ENCODE results near the gene CD3G. TPM values are rescaled to one million over a fixed set of nuclear protein-coding genes. Genes with fewer than 3 reads are reported as not detected.

CD3G gene
- total and polyA plus RNA-seq, 2 of the 4 experiments (the other 2 are of a cell fraction) = not detected

DNA sequence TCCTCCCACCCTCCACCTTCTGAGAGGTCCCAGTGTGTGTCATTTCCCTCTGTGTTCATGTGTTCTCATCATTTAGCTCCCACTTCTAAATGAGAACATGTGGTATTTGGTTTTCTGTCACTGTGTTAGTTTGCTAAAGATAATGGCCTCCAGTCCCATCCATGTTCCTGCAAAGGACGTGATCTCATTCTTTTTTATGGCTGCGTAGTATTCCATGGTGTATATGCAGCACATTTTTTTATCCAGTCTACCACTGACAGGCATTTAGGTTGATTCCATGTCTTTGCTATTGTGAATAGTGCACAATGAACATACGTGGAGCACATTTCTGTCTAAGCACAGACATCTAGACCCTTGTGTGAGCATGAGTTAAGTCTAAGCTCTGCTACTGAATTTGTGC, 33.9 kb upstream of the CD3G start:
- no peaks in the 10 kb centered on the region for H3K36me3 ChIP-seq (ENCODE audit: control insufficient read depth, insufficient read depth, low read length)
- no peak overlapping the region for H3K4me3 ChIP-seq (ENCODE audit: insufficient read depth, low read depth, low read length)
- no peak overlapping the region for H2AFZ ChIP-seq (replicated peaks; ENCODE audit: low read length, poor library complexity)
- no peak overlapping the region for H3K4ac ChIP-seq (ENCODE audit: low read depth, low read length)
- no peak overlapping the region for H4K91ac ChIP-seq (ENCODE audit: insufficient read depth, low read depth, low read length)
- no peaks in the 10 kb centered on the region for H3K9me1 ChIP-seq (ENCODE audit: insufficient read depth, low read length)
- H3K4me1 ChIP-seq (ENCODE audit: control insufficient read depth, insufficient read depth, low read length) = no peaks in the 10 kb centered on the region
- H3K79me1 ChIP-seq (ENCODE audit: low read depth in 1 of 2, low read length in 2 of 2) = no peaks in the 10 kb centered on the region
- BruUV-seq (replicated peaks) = no TSS peak
- no peak overlapping the region for H3K56ac ChIP-seq (ENCODE audit: extremely low read depth, insufficient read depth, low read length)
- no peak overlapping the region for H2AK9ac ChIP-seq (replicated peaks; ENCODE audit: low read depth, low read length, poor library complexity)
- WGBS, 2 experiments (ENCODE audit: extremely low coverage in 2 of 2, insufficient read length in 1 of 2) = no CpG with 5 or more reads among the region's 3 CpGs
- no peak overlapping the region for H2BK5ac ChIP-seq (ENCODE audit: low read depth, low read length, poor library complexity, severe bottlenecking)
- H3K18ac ChIP-seq (ENCODE audit: low read depth, low read length) = no peak overlapping the region
- H4K20me1 ChIP-seq (ENCODE audit: insufficient read depth, low read length) = no peaks in the 10 kb centered on the region
- POLR2A ChIA-PET (ENCODE audit: unreplicated experiment) = no interaction called here
- no peak for ATAC-seq (ENCODE audit: low read depth)
- no peak overlapping the region for H4K5ac ChIP-seq (ENCODE audit: low read depth, low read length)
- DNase-seq = no peak
- TF ChIP-seq, protein P1, sequence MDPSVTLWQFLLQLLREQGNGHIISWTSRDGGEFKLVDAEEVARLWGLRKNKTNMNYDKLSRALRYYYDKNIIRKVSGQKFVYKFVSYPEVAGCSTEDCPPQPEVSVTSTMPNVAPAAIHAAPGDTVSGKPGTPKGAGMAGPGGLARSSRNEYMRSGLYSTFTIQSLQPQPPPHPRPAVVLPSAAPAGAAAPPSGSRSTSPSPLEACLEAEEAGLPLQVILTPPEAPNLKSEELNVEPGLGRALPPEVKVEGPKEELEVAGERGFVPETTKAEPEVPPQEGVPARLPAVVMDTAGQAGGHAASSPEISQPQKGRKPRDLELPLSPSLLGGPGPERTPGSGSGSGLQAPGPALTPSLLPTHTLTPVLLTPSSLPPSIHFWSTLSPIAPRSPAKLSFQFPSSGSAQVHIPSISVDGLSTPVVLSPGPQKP (IDR thresholded peaks at IDR 0.05; ENCODE audit: borderline replicate concordance, low read depth, low read length) = no peak
- TF ChIP-seq SMC3 (IDR thresholded peaks at IDR 0.05; ENCODE audit: low read depth, low read length) (no peak), BHLHE40 (IDR thresholded peaks at IDR 0.05; ENCODE audit: low read depth, low read length) (no peak), MAZ (IDR thresholded peaks at IDR 0.05; ENCODE audit: borderline replicate concordance, low read depth, low read length) (no peak), NFE2L2 (IDR thresholded peaks at IDR 0.05; ENCODE audit: low read depth, low read length) (no peak), POLR2A (IDR thresholded peaks at IDR 0.05; ENCODE audit: low read depth, low read length) (no peak), RCOR1 (IDR thresholded peaks at IDR 0.05; ENCODE audit: insufficient replicate concordance, low read length) (no peak), RAD21 (IDR thresholded peaks at IDR 0.05; ENCODE audit: low read length) (no peak), RFX5 (IDR thresholded peaks at IDR 0.05; ENCODE audit: low read depth, low read length) (no peak), CHD1 (IDR thresholded peaks at IDR 0.05; ENCODE audit: low read depth, low read length) (no peak), CEBPB (IDR thresholded peaks at IDR 0.05; ENCODE audit: low read depth, low read length) (no peak), FOS (IDR thresholded peaks at IDR 0.05; ENCODE audit: low read depth, low read length) (no peak), MAFK (IDR thresholded peaks at IDR 0.05; ENCODE audit: low read depth, low read length) (no peak), MXI1 (IDR thresholded peaks at IDR 0.05; ENCODE audit: borderline replicate concordance, low read depth, low read length) (no peak)
- TF ChIP-seq, protein P2, sequence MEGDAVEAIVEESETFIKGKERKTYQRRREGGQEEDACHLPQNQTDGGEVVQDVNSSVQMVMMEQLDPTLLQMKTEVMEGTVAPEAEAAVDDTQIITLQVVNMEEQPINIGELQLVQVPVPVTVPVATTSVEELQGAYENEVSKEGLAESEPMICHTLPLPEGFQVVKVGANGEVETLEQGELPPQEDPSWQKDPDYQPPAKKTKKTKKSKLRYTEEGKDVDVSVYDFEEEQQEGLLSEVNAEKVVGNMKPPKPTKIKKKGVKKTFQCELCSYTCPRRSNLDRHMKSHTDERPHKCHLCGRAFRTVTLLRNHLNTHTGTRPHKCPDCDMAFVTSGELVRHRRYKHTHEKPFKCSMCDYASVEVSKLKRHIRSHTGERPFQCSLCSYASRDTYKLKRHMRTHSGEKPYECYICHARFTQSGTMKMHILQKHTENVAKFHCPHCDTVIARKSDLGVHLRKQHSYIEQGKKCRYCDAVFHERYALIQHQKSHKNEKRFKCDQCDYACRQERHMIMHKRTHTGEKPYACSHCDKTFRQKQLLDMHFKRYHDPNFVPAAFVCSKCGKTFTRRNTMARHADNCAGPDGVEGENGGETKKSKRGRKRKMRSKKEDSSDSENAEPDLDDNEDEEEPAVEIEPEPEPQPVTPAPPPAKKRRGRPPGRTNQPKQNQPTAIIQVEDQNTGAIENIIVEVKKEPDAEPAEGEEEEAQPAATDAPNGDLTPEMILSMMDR (conservative IDR thresholded peaks at IDR 0.05; ENCODE audit: low read depth, low read length) = no peak
- TF ChIP-seq, protein P3, sequence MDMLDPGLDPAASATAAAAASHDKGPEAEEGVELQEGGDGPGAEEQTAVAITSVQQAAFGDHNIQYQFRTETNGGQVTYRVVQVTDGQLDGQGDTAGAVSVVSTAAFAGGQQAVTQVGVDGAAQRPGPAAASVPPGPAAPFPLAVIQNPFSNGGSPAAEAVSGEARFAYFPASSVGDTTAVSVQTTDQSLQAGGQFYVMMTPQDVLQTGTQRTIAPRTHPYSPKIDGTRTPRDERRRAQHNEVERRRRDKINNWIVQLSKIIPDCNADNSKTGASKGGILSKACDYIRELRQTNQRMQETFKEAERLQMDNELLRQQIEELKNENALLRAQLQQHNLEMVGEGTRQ (IDR thresholded peaks at IDR 0.05; ENCODE audit: low read depth, low read length) = no peak
- peaks cover 11% of the 10 kb centered on the region; the same call in 1 of the 2 replicates for H3K27me3 ChIP-seq (ENCODE audit: control insufficient read depth, insufficient read depth, low read length)
- H3K23ac ChIP-seq (ENCODE audit: low read depth, low read length) = no peak overlapping the region
- no peak overlapping the region for H2AK5ac ChIP-seq (ENCODE audit: low read depth, low read length)
- H3K9me3 ChIP-seq (ENCODE audit: control insufficient read depth, insufficient read depth, low read length) = no peaks in the 10 kb centered on the region
- no peak overlapping the region for H2BK120ac ChIP-seq (ENCODE audit: low read depth, low read length)
- H3K9ac ChIP-seq (ENCODE audit: low read depth, low read length) = no peak overlapping the region
- intact Hi-C loops (cut with micrococcal nuclease) = no loop called here
- dilution Hi-C loops (cut with HindIII; ENCODE audit: low sequenced_read_pairs, unreplicated experiment) = no loop called here
- no peak overlapping the region for H4K8ac ChIP-seq (ENCODE audit: low read depth in 2 of 2, low read length in 2 of 2)
- no peak overlapping the region for H3K27ac ChIP-seq (ENCODE audit: insufficient read depth, low read length)
- no peak overlapping the region for H2BK15ac ChIP-seq (ENCODE audit: low read depth, low read length)
- in situ Hi-C loops (cut with MboI; ENCODE audit: low sequenced_read_pairs) = no loop called here
- CTCF ChIA-PET = no interaction called here
- H2BK20ac ChIP-seq (ENCODE audit: low read depth, low read length) = no peak overlapping the region
- no peak overlapping the region for H3K4me2 ChIP-seq (ENCODE audit: low read depth, low read length)
- no peak overlapping the region for H3K14ac ChIP-seq (replicated peaks; ENCODE audit: low read depth, low read length)

Data from IMR-90 (cell line).